HEK293 (cell line): ENCODE measurements around the gene STAMBPL1.

Experiments
- CTCF ChIA-PET: fragments of 350-600 bp; formaldehyde crosslinking; extraction: SDS; loops from one replicate; lab custom pipeline; 2021; ENCODE audit warnings: antibody characterized with exemption; lab: Yijun Ruan, JAX
- POLR2A ChIA-PET: fragments of 300-600 bp; formaldehyde crosslinking; extraction: SDS; loops from one replicate; lab custom pipeline; 2020; ENCODE audit warnings: antibody characterized with exemption, inconsistent platforms; lab: Yijun Ruan, JAX
- H3K27ac ChIP-seq: fragments of 200-500 bp; sonication (Bioruptor generic); 2 replicates; pipeline ENCODE4 v1.5.1; 2014; ENCODE audit warnings: low read depth, low read length, control low read depth, inconsistent platforms; ENCODE audit errors: extremely low read depth
- H3K36me3 ChIP-seq, 2 experiments: fragments of 200-500 bp in 1 of 2; sonication (Bioruptor generic) in 1 of 2; 1 replicate in 1 of 2; 2 replicates in 1 of 2; pipeline ENCODE4 v1.5.1; 2014 to 2017; ENCODE audit warnings: inconsistent platforms in 2 of 2, low read length in 2 of 2; ENCODE audit not compliant: control insufficient read depth in 2 of 2, insufficient read depth in 1 of 2
- H3K4me1 ChIP-seq: fragments of 200-500 bp; sonication (Bioruptor generic); 2 replicates; pipeline ENCODE4 v1.5.1; 2014; ENCODE audit warnings: mild to moderate bottlenecking, low read length, inconsistent platforms; ENCODE audit not compliant: control insufficient read depth, insufficient read depth
- H3K4me3 ChIP-seq: 2 replicates; pipeline ENCODE4 v1.5.1; 2011; ENCODE audit warnings: low read depth, mild to moderate bottlenecking, control low read depth, low read length, moderate library complexity
- H3K9me3 ChIP-seq: fragments of 200-500 bp; sonication (Bioruptor generic); 2 replicates; pipeline ENCODE4 v1.5.1; 2014; ENCODE audit warnings: low read depth, low read length, inconsistent platforms; ENCODE audit not compliant: control insufficient read depth, insufficient read depth
- BCL11B ChIP-seq: fragments of 450-650 bp; formaldehyde crosslinking; IDR thresholded peaks from 2 replicates; pipeline ENCODE4 v1.5.1; 2016; ENCODE audit warnings: low read depth, missing biosample characterization, missing genetic modification characterization
- BCL6B ChIP-seq: fragments of 450-650 bp; formaldehyde crosslinking; IDR thresholded peaks from 2 replicates; pipeline ENCODE4 v1.5.1; 2017; ENCODE audit warnings: missing biosample characterization, missing genetic modification characterization
- KLF16 ChIP-seq: fragments of 450-650 bp; formaldehyde crosslinking; IDR thresholded peaks from 2 replicates; pipeline ENCODE4 v1.5.1; 2017; ENCODE audit warnings: missing biosample characterization, missing genetic modification characterization
- OSR2 ChIP-seq: fragments of 450-650 bp; formaldehyde crosslinking; IDR thresholded peaks from 2 replicates; pipeline ENCODE4 v1.5.1; 2016; ENCODE audit warnings: missing biosample characterization, missing genetic modification characterization
- PBX3 ChIP-seq: sonication (generic); formaldehyde crosslinking; IDR thresholded peaks from 2 replicates; pipeline ENCODE4 v1.8.1; 2022; ENCODE audit warnings: mild to moderate bottlenecking, moderate library complexity, missing genetic modification reagents
- REPIN1 ChIP-seq: fragments of 450-650 bp; formaldehyde crosslinking; IDR thresholded peaks from 2 replicates; pipeline ENCODE4 v1.5.1; 2017; ENCODE audit warnings: missing biosample characterization, missing genetic modification characterization, low read depth
- SP3 ChIP-seq: fragments of 450-650 bp; formaldehyde crosslinking; IDR thresholded peaks from 2 replicates; pipeline ENCODE4 v1.5.1; 2016; ENCODE audit warnings: missing biosample characterization, missing genetic modification characterization
- TCF7L2 ChIP-seq: IDR thresholded peaks from 2 replicates; pipeline ENCODE4 v1.6.1; 2011; ENCODE audit warnings: low read depth, mild to moderate bottlenecking, inconsistent platforms, low read length, moderate library complexity, borderline replicate concordance
- TSHZ1 ChIP-seq: fragments of 450-650 bp; formaldehyde crosslinking; IDR thresholded peaks from 2 replicates; pipeline ENCODE4 v1.5.1; 2016; ENCODE audit warnings: missing biosample characterization, missing genetic modification characterization, borderline replicate concordance
- ZBTB21 ChIP-seq: fragments of 450-650 bp; formaldehyde crosslinking; IDR thresholded peaks from 2 replicates; pipeline ENCODE4 v1.5.1; 2017; ENCODE audit warnings: missing biosample characterization, missing genetic modification characterization
- ZNF10 ChIP-seq: fragments of 450-650 bp; formaldehyde crosslinking; IDR thresholded peaks from 2 replicates; pipeline ENCODE4 v1.5.1; 2017; ENCODE audit warnings: missing biosample characterization, missing genetic modification characterization
- ZNF148 ChIP-seq: fragments of 450-650 bp; formaldehyde crosslinking; IDR thresholded peaks from 2 replicates; pipeline ENCODE4 v1.5.0; 2017; ENCODE audit warnings: missing biosample characterization, missing genetic modification characterization, borderline replicate concordance
- ZNF280D ChIP-seq: fragments of 450-650 bp; formaldehyde crosslinking; IDR thresholded peaks from 2 replicates; pipeline ENCODE4 v1.5.1; 2016; ENCODE audit warnings: missing biosample characterization, missing genetic modification characterization
- ZNF513 ChIP-seq: fragments of 450-650 bp; IDR thresholded peaks from 2 replicates; pipeline ENCODE4 v1.5.1; 2018; ENCODE audit warnings: missing biosample characterization, missing genetic modification characterization
- ZNF529 ChIP-seq: fragments of 450-650 bp; formaldehyde crosslinking; IDR thresholded peaks from 2 replicates; pipeline ENCODE4 v1.5.1; 2017; ENCODE audit warnings: missing genetic modification characterization, missing biosample characterization; ENCODE audit not compliant: insufficient replicate concordance
- ZNF580 ChIP-seq: fragments of 450-650 bp; formaldehyde crosslinking; IDR thresholded peaks from 2 replicates; pipeline ENCODE4 v1.5.1; 2016; ENCODE audit warnings: missing biosample characterization, missing genetic modification characterization
- ZNF664 ChIP-seq: fragments of 450-650 bp; formaldehyde crosslinking; IDR thresholded peaks from 2 replicates; pipeline ENCODE4 v1.5.1; 2016; ENCODE audit warnings: missing biosample characterization, missing genetic modification characterization
- ZNF670 ChIP-seq: fragments of 450-650 bp; formaldehyde crosslinking; IDR thresholded peaks from 2 replicates; pipeline ENCODE4 v1.5.1; 2016; ENCODE audit warnings: missing biosample characterization, missing genetic modification characterization, low read depth
- ZNF777 ChIP-seq: fragments of 450-650 bp; formaldehyde crosslinking; IDR thresholded peaks from 2 replicates; pipeline ENCODE4 v1.5.1; 2017; ENCODE audit warnings: missing biosample characterization, missing genetic modification characterization, borderline replicate concordance

Gene STAMBPL1

GRCh38 chr10:88843171-88843570 is 36.9 kb upstream of the STAMBPL1 start:
- H3K4me3 ChIP-seq, result no peak overlapping the region
- H3K36me3 ChIP-seq, result no peaks in the 10 kb centered on the region
- no peak overlapping the region for H3K27ac ChIP-seq
- POLR2A ChIA-PET, result no interaction called here
- TF ChIP-seq OSR2 (tag by site-specific recombination) (no peak), ZNF10 (tag by site-specific recombination) (no peak), BCL6B (tag by site-specific recombination) (no peak), ZNF777 (tag by site-specific recombination) (no peak), KLF16 (tag by site-specific recombination) (no peak), ZBTB21 (no peak), ZNF529 (tag by site-specific recombination) (no peak), ZNF148 (no peak), BCL11B (tag by site-specific recombination) (no peak), TCF7L2 (no peak), ZNF664 (tag by site-specific recombination) (no peak), ZNF280D (no peak), PBX3 (CRISPR knock-in tag) (no peak), ZNF513 (tag by site-specific recombination) (no peak), SP3 (tag by site-specific recombination) (no peak), REPIN1 (tag by site-specific recombination) (no peak), TSHZ1 (tag by site-specific recombination) (no peak), ZNF670 (tag by site-specific recombination) (no peak), ZNF580 (no peak)
- TF ChIP-seq, all 188 proteins: peak for 0
- CTCF ChIA-PET, result interaction anchor here (0.7 to 13.0 kb wide), 3 partner anchors 8 to 89 kb away, joined by 3 to 456 read pairs (median 46); no protein-coding TSS in a partner anchor
- Histone ChIP-seq H3K9me3 (no peaks in the 10 kb centered on the region), H3K4me1 (no peaks in the 10 kb centered on the region)
